ENCODE measurements around the gene ZNF41. TPM values are rescaled to one million over a fixed set of nuclear protein-coding genes. Genes with fewer than 3 reads are reported as not detected.

The ZNF41 gene
- total RNA-seq, 1 experiment from 2014 or later = 12.2 TPM

DNA sequence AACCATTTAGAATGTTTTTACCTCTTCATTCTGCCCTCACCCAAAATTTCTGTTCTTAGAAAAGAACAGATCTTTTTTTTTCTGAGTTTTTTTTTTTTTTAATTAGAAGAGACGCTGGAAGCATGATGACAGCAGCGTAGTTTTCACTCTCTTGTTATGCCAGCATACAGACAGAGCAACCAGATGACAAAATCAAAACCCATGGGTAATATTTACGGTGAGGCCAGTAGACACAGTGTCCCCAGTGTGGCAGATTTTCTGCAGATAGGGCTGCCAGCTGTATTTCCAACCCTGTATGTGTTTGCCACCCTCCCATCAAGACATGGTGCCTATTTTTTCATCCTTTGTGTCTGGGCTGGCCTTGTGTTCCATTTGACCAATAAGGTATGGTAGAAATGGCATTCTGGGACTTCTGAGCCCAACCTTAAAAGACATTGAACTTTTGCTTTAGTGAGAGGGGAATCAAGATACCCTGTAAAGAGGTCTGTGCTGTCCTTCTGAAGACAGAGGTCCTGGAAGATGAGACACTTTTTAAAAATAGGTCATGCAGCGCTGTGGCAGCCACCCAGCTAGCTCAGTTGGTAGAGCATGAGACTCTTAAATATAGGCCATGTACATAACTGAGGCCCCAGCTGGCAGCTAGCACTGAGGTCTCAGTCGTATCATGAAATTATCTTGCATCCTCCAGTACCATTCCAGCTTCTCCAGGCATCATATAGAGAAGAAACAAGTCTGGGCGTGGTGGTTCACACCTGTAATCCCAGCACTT lies 6.7 kb upstream of the ZNF41 start:
- no peaks in the 10 kb centered on the region for H3K9me3 Mint-ChIP-seq (ENCODE audit: low read depth, unreplicated experiment)
- no peaks in the 10 kb centered on the region for H3K27me3 Mint-ChIP-seq (ENCODE audit: unreplicated experiment)
- H3K27ac Mint-ChIP-seq (ENCODE audit: unreplicated experiment) = no peak overlapping the region
- H3K36me3 Mint-ChIP-seq (ENCODE audit: insufficient read depth, unreplicated experiment) = no peaks in the 10 kb centered on the region
- TF ChIP-seq, protein P1, sequence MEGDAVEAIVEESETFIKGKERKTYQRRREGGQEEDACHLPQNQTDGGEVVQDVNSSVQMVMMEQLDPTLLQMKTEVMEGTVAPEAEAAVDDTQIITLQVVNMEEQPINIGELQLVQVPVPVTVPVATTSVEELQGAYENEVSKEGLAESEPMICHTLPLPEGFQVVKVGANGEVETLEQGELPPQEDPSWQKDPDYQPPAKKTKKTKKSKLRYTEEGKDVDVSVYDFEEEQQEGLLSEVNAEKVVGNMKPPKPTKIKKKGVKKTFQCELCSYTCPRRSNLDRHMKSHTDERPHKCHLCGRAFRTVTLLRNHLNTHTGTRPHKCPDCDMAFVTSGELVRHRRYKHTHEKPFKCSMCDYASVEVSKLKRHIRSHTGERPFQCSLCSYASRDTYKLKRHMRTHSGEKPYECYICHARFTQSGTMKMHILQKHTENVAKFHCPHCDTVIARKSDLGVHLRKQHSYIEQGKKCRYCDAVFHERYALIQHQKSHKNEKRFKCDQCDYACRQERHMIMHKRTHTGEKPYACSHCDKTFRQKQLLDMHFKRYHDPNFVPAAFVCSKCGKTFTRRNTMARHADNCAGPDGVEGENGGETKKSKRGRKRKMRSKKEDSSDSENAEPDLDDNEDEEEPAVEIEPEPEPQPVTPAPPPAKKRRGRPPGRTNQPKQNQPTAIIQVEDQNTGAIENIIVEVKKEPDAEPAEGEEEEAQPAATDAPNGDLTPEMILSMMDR (IDR thresholded peaks at IDR 0.05; ENCODE audit: unreplicated experiment) = no peak
- DNase-seq = no peak
- no TSS peak for BruUV-seq (replicated peaks)
- CTCF ChIA-PET = no interaction called here
- no peaks in the 10 kb centered on the region for H3K4me1 Mint-ChIP-seq (ENCODE audit: low read depth, unreplicated experiment)
- no peak overlapping the region for H3K4me3 Mint-ChIP-seq (ENCODE audit: low read depth, unreplicated experiment)
- intact Hi-C loops (cut with micrococcal nuclease; ENCODE audit: unreplicated experiment) = no loop called here

DNA sequence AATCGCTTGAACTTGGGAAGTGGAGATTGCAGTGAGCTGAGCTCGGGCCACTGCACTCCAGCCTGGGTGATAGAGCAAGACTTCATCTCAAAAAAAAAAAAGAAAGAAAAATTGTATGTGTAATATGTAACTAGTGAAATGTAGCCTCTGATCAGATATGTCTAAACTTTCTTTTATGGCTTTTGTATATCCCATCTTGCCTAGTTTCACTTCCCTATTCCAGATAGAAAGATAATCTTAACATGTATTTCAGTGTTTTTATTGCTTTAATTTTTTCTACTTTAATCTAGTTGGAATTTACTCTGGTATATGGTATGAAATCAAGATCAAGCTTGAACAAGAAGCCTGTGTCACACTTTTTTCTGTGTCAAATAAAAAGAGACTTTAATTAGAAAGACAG lies 1.9 kb upstream of the ZNF41 start:
- TF ChIP-seq, protein P1 (IDR thresholded peaks at IDR 0.05; ENCODE audit: unreplicated experiment) = no peak
- CTCF ChIA-PET = no interaction called here
- Mint-ChIP-seq H3K27me3 (ENCODE audit: unreplicated experiment) (no peaks in the 10 kb centered on the region), H3K4me3 (ENCODE audit: low read depth, unreplicated experiment) (no peak overlapping the region), H3K9me3 (ENCODE audit: low read depth, unreplicated experiment) (no peaks in the 10 kb centered on the region), H3K4me1 (ENCODE audit: low read depth, unreplicated experiment) (peaks cover 11% of the 10 kb centered on the region), H3K27ac (ENCODE audit: unreplicated experiment) (no peak overlapping the region), H3K36me3 (ENCODE audit: insufficient read depth, unreplicated experiment) (peaks cover 26% of the 10 kb centered on the region)
- BruUV-seq (replicated peaks) = no TSS peak
- DNase-seq = no peak
- intact Hi-C loops (cut with micrococcal nuclease; ENCODE audit: unreplicated experiment) = loop anchor here (5.0 kb wide), 1 partner anchor 293 kb away; the partner anchor contains the start of gene UBA1

GRCh38 chrX:47483306-47484268 lies 565 bp upstream of the ZNF41 start:
- peak overlapping the region; percentile 90 for H3K27ac Mint-ChIP-seq (ENCODE audit: unreplicated experiment)
- DNase-seq = peak; percentile 11
- intact Hi-C loops (cut with micrococcal nuclease; ENCODE audit: unreplicated experiment) = loop anchor here (5.0 kb wide), 1 partner anchor 291 kb away; the partner anchor contains the start of gene UBA1
- H3K4me3 Mint-ChIP-seq (ENCODE audit: low read depth, unreplicated experiment) = peak overlapping the region; percentile 83
- BruUV-seq (replicated peaks) = TSS peak; percentile 67
- no peaks in the 10 kb centered on the region for H3K9me3 Mint-ChIP-seq (ENCODE audit: low read depth, unreplicated experiment)
- peaks cover 26% of the 10 kb centered on the region for H3K36me3 Mint-ChIP-seq (ENCODE audit: insufficient read depth, unreplicated experiment)
- TF ChIP-seq, protein P1 (IDR thresholded peaks at IDR 0.05; ENCODE audit: unreplicated experiment) = no peak
- H3K4me1 Mint-ChIP-seq (ENCODE audit: low read depth, unreplicated experiment) = peaks cover 11% of the 10 kb centered on the region
- H3K27me3 Mint-ChIP-seq (ENCODE audit: unreplicated experiment) = no peaks in the 10 kb centered on the region
- CTCF ChIA-PET = no interaction called here

- TF ChIP-seq, protein P1 (IDR thresholded peaks at IDR 0.05; ENCODE audit: unreplicated experiment) = no peak
- Mint-ChIP-seq H3K27ac (ENCODE audit: unreplicated experiment) (peak overlapping the region; percentile 90), H3K4me3 (ENCODE audit: low read depth, unreplicated experiment) (peak overlapping the region; percentile 83), H3K36me3 (ENCODE audit: insufficient read depth, unreplicated experiment) (peaks cover 26% of the 10 kb centered on the region), H3K4me1 (ENCODE audit: low read depth, unreplicated experiment) (peaks cover 11% of the 10 kb centered on the region), H3K27me3 (ENCODE audit: unreplicated experiment) (no peaks in the 10 kb centered on the region), H3K9me3 (ENCODE audit: low read depth, unreplicated experiment) (no peaks in the 10 kb centered on the region)
- no peak for DNase-seq
- no TSS peak for BruUV-seq (replicated peaks)
- CTCF ChIA-PET = no interaction called here
- intact Hi-C loops (cut with micrococcal nuclease; ENCODE audit: unreplicated experiment) = loop anchor here (5.0 kb wide), 1 partner anchor 290 kb away; the partner anchor contains the start of gene UBA1
Observed at GRCh38 chrX:47482065-47482511, 934 bp downstream of the ZNF41 start.
